GM12878 (cell line): ENCODE results near the gene PRDM16. TPM values are rescaled to one million over a fixed set of nuclear protein-coding genes. Genes with fewer than 3 reads are reported as not detected.

Experiments used
- ATAC-seq: fragments of 200-7000 bp; cut with Tn5 transposase; 3 replicates; pipeline ENCODE4 v1.9.1; 2020; ENCODE audit warnings: mild to moderate bottlenecking, moderate library complexity
- BruUV-seq: library from RNA; stranded (reverse); fragments of 400-500 nt; replicated peaks from 2 replicates; lab custom pipeline; 2021; lab: Mats Ljungman, UMichigan
- CTCF ChIA-PET: fragments of 300-600 bp; sonication (Branson Sonifier 250); formaldehyde crosslinking; extraction: SDS; loops from one replicate; lab custom pipeline; 2021; ENCODE audit warnings: inconsistent platforms; lab: Yijun Ruan, JAX
- POLR2A ChIA-PET: fragments of 350-600 bp; formaldehyde crosslinking; extraction: SDS; loops from one replicate; lab custom pipeline; 2021; ENCODE audit warnings: inconsistent platforms; lab: Charles Lee
- RAD21 ChIA-PET: fragments of 300-600 bp; sonication (Branson Sonifier 250); formaldehyde crosslinking; loops from one replicate; lab custom pipeline; 2023; ENCODE audit warnings: antibody characterized with exemption; ENCODE audit not compliant: unreplicated experiment; lab: Charles Lee
- SMC1A ChIA-PET: fragments of 300-600 bp; sonication (Branson Sonifier 250); formaldehyde crosslinking; loops from one replicate; lab custom pipeline; 2023; ENCODE audit not compliant: unreplicated experiment, uncharacterized antibody; lab: Charles Lee
- DNase-seq: peaks from one replicate; pipeline ENCODE4 v3.0.0-alpha.2; 2011; ENCODE audit warnings: low read depth, low spot score
- FAIRE-seq: peaks from 3 replicates; lab custom pipeline; 2011; peaks lifted over from hg19 to GRCh38; lab: Jason Lieb, UNC
- H2AFZ ChIP-seq: 2 replicates; pipeline ENCODE4 v1.6.0; 2011; ENCODE audit warnings: low read depth, low read length, control low read depth; ENCODE audit not compliant: control insufficient read depth
- H3K27ac ChIP-seq: 2 replicates; pipeline ENCODE4 v1.5.1; 2011; ENCODE audit warnings: control low read depth; ENCODE audit not compliant: control insufficient read depth, insufficient read depth
- H3K27me3 ChIP-seq, 2 experiments: replicated peaks in 1 of 2; 2 replicates each; pipeline versions ENCODE4 v1.6.0 to v1.6.1; 2011; ENCODE audit warnings: low read length in 1 of 2; ENCODE audit not compliant: control insufficient read depth in 2 of 2, insufficient read depth in 2 of 2
- H3K36me3 ChIP-seq, 2 experiments: 2 replicates each; pipeline ENCODE4 v1.5.1; 2011; ENCODE audit warnings: low read length in 1 of 2; ENCODE audit not compliant: control insufficient read depth in 2 of 2, insufficient read depth in 2 of 2
- H3K4me1 ChIP-seq: 2 replicates; pipeline ENCODE4 v1.6.1; 2011; ENCODE audit warnings: mild to moderate bottlenecking, low read length, moderate library complexity, mixed read lengths; ENCODE audit not compliant: control insufficient read depth, insufficient read depth
- H3K4me2 ChIP-seq: 2 replicates; pipeline ENCODE4 v1.6.0; 2011; ENCODE audit warnings: control low read depth; ENCODE audit not compliant: control insufficient read depth, insufficient read depth
- H3K4me3 ChIP-seq: fragments of 200-600 bp; sonication (generic); 2 replicates; pipeline ENCODE4 v1.5.1; 2016
- H3K79me2 ChIP-seq: 2 replicates; pipeline ENCODE4 v1.6.0; 2011; ENCODE audit warnings: low read length; ENCODE audit not compliant: control insufficient read depth, insufficient read depth
- H3K9ac ChIP-seq: 2 replicates; pipeline ENCODE4 v1.8.0; 2011; ENCODE audit warnings: low read length, control low read depth, mixed read lengths; ENCODE audit not compliant: control insufficient read depth, insufficient read depth
- H3K9me3 ChIP-seq: replicated peaks from 3 replicates; pipeline ENCODE4 v1.5.1; 2011; ENCODE audit warnings: mild to moderate bottlenecking, low read length; ENCODE audit not compliant: control insufficient read depth, insufficient read depth
- H4K20me1 ChIP-seq: 2 replicates; pipeline ENCODE4 v1.6.0; 2011; ENCODE audit not compliant: control insufficient read depth, insufficient read depth
- CEBPZ ChIP-seq: fragments of 150-350 bp; IDR thresholded peaks from 2 replicates; pipeline ENCODE4 v1.6.1; 2016; ENCODE audit warnings: low read depth, low read length
- CREB1 ChIP-seq: IDR thresholded peaks from 2 replicates; pipeline ENCODE4 v1.6.1; 2012; ENCODE audit warnings: low read depth, mild to moderate bottlenecking, inconsistent platforms
- CUX1 ChIP-seq: IDR thresholded peaks from 2 replicates; pipeline ENCODE4 v1.6.1; 2012; ENCODE audit warnings: improper control_type of control experiment, low read depth, low read length; ENCODE audit not compliant: insufficient replicate concordance
- E4F1 ChIP-seq: fragments of 450-650 bp; IDR thresholded peaks from 2 replicates; pipeline ENCODE4 v1.6.1; 2018; ENCODE audit warnings: borderline replicate concordance, mild to moderate bottlenecking; ENCODE audit not compliant: partially characterized antibody
- HSF1 ChIP-seq: fragments of 150-350 bp; IDR thresholded peaks from 2 replicates; pipeline ENCODE4 v1.6.1; 2014; ENCODE audit warnings: mild to moderate bottlenecking, low read depth, low read length
- KAT2A ChIP-seq: conservative IDR thresholded peaks from 2 replicates; pipeline ENCODE4 v1.6.1; 2011; ENCODE audit warnings: low read depth, low read length; ENCODE audit not compliant: control insufficient read depth
- NFXL1 ChIP-seq: fragments of 450-650 bp; IDR thresholded peaks from 2 replicates; pipeline ENCODE4 v1.6.1; 2017; ENCODE audit warnings: antibody characterized with exemption, mild to moderate bottlenecking, borderline replicate concordance
- PAX5 ChIP-seq: IDR thresholded peaks from 2 replicates; pipeline ENCODE4 v1.6.1; 2011; ENCODE audit warnings: low read depth, low read length, borderline replicate concordance
- RUNX3 ChIP-seq: IDR thresholded peaks from 2 replicates; pipeline ENCODE4 v1.6.1; 2012; ENCODE audit warnings: low read length, inconsistent platforms
- STAT1 ChIP-seq: fragments of 450-650 bp; conservative IDR thresholded peaks from 2 replicates; pipeline ENCODE4 v1.6.1; 2014; ENCODE audit warnings: antibody characterized with exemption, mild to moderate bottlenecking
- WRNIP1 ChIP-seq: IDR thresholded peaks from 2 replicates; pipeline ENCODE4 v1.6.1; 2011; ENCODE audit warnings: low read depth, low read length, improper control_type of control experiment, borderline replicate concordance
- ZNF274 ChIP-seq: IDR thresholded peaks from one replicate; pipeline ENCODE4 v1.8.0; 2011; ENCODE audit not compliant: insufficient read length, insufficient read depth
- WGBS: methylation state at CpG from one replicate; pipeline ENCODE4 v1.1.6; 2016; ENCODE audit warnings: low lambda C conversion rate; ENCODE audit not compliant: insufficient replicate concordance, insufficient coverage; ENCODE audit errors: missing lambda C conversion rate; 5-methylcytosine and 5-hydroxymethylcytosine counted together
- in situ Hi-C: fragments of 300-500 bp; cut with MboI; formaldehyde crosslinking; loops from 9 replicates; pipeline ENCODE4 v1.14.3; 2018; ENCODE audit warnings: mixed read lengths
- intact Hi-C: fragments of 100-400 bp; cut with micrococcal nuclease; formaldehyde crosslinking; loops from one replicate; pipeline ENCODE4 v1.14.2; 2022; ENCODE audit not compliant: unreplicated experiment
- polyA plus RNA-seq, 11 experiments: library from polyadenylated mRNA; depleted of rRNA in 4 of 11; unstranded in 6 of 11; stranded (reverse) in 5 of 11; fragments of >200 nt; fragmentation: Nextera tagmentation in 4 of 11; fragmentation: Illumina TruSeq in 1 of 11; extraction: Ambion mirVana in 4 of 11; extraction: Trizol in 1 of 11; gene quantifications; 1 replicate in 1 of 11; 2 replicates in 10 of 11; pipeline versions ENCODE4 v1.2.1 to v1.2.3, GENCODE V29; 2011 to 2016; ENCODE audit warnings: inconsistent platforms in 2 of 11, missing spikeins in 2 of 11, low read depth in 1 of 11
- total RNA-seq, 4 experiments: library from RNA; depleted of rRNA in 3 of 4; stranded (reverse); fragments of >200 nt in 3 of 4; fragmentation: Illumina TruSeq in 1 of 4; extraction: Trizol in 1 of 4; gene quantifications; 2 replicates each; pipeline versions ENCODE4 v1.2.1 to v1.2.3, GENCODE V29; 2013 to 2021

PRDM16 gene
- total and polyA plus RNA-seq, 10 of the 15 experiments (the other 5 are each of a cell fraction or from before 2014, with no cell fraction given): 0.03 TPM; not detected in 9

- RAD21 ChIA-PET: no interaction called here
- Histone ChIP-seq H3K4me2 (no peak overlapping the region), H3K4me3 (no peak overlapping the region), H3K9ac (no peak overlapping the region), H3K27me3 (no peaks in the 10 kb centered on the region), H3K36me3 (no peaks in the 10 kb centered on the region), H2AFZ (no peak overlapping the region), H3K79me2 (no peaks in the 10 kb centered on the region), H3K27ac (no peak overlapping the region), H4K20me1 (no peaks in the 10 kb centered on the region), H3K4me1 (no peaks in the 10 kb centered on the region), H3K9me3 (no peaks in the 10 kb centered on the region)
- ATAC-seq (no peak), DNase-seq (no peak), FAIRE-seq (no peak)
- POLR2A ChIA-PET: no interaction called here
- WGBS: 39% methylated on average over 13 of the region's 13 CpGs
- SMC1A ChIA-PET: no interaction called here
- BruUV-seq: no TSS peak
- in situ Hi-C loops: no loop called here
- CTCF ChIA-PET: no interaction called here
- intact Hi-C loops: no loop called here
- TF ChIP-seq RUNX3 (no peak), PAX5 (no peak), HSF1 (no peak), CEBPZ (no peak), E4F1 (no peak), CUX1 (no peak), CREB1 (no peak), STAT1 (no peak), WRNIP1 (no peak), KAT2A (no peak), NFXL1 (no peak), ZNF274 (no peak)
These were observed 84.2 kb downstream of the PRDM16 start for GRCh38 chr1:3153197-3153596.
